NB4 (cell line): ENCODE measurements around the gene WFDC8.

Source experiments
- DNase-seq: peaks from one replicate; pipeline ENCODE4 v3.0.0; 2010; ENCODE audit warnings: low read depth
- H3K4me3 ChIP-seq: one replicate; pipeline ENCODE4 v1.5.1; 2011; ENCODE audit warnings: mild to moderate bottlenecking, low read depth, low read length, moderate library complexity
- MYC ChIP-seq: IDR thresholded peaks from 2 replicates; pipeline ENCODE4 v1.6.1; 2011; ENCODE audit warnings: low read depth, low read length
- POLR2A ChIP-seq: IDR thresholded peaks from 2 replicates; pipeline ENCODE4 v1.6.1; 2011; ENCODE audit warnings: mild to moderate bottlenecking; ENCODE audit not compliant: insufficient read length; ENCODE audit errors: extremely low read depth
- TF ChIP-seq, protein P1 (sequence below): IDR thresholded peaks from 2 replicates; pipeline ENCODE4 v1.6.1; 2011; ENCODE audit warnings: low read depth, low read length
- TF ChIP-seq, protein P2 (sequence below): IDR thresholded peaks from one replicate; pipeline ENCODE4 v1.5.1; 2012; ENCODE audit warnings: low read depth, low read length

WFDC8 gene

DNA sequence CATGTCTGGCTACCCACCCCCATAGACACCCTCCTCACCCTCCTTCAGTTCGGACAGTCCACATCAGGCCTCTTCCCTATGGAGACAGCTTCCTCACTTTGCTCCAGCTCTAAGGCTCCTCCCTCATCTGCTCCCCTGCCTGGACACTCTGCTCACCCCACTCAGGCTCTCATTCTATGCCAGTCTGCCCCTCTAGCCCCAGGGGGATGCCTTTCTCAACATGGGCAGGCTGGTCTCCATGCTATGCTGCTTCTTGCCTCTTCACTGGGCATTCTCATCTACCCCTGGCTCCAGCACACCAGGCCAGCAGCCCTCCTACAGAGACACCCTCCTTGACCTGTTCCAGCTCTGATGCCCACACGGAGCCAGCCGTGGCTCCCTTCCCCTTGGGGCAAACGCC lies at the start of gene WFDC8:
Gene WFDC8, minus strand, starts transcription at position 101 of the 400 bp plus-strand sequence. Its CDS starts 37 bp downstream, at position 64.
- no peak within 1 kb of the TSS for H3K4me3 ChIP-seq
- TF ChIP-seq, protein P1, sequence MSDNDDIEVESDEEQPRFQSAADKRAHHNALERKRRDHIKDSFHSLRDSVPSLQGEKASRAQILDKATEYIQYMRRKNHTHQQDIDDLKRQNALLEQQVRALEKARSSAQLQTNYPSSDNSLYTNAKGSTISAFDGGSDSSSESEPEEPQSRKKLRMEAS, result no peak
- TF ChIP-seq MYC (no peak), POLR2A (no peak)
- TF ChIP-seq, protein P2, sequence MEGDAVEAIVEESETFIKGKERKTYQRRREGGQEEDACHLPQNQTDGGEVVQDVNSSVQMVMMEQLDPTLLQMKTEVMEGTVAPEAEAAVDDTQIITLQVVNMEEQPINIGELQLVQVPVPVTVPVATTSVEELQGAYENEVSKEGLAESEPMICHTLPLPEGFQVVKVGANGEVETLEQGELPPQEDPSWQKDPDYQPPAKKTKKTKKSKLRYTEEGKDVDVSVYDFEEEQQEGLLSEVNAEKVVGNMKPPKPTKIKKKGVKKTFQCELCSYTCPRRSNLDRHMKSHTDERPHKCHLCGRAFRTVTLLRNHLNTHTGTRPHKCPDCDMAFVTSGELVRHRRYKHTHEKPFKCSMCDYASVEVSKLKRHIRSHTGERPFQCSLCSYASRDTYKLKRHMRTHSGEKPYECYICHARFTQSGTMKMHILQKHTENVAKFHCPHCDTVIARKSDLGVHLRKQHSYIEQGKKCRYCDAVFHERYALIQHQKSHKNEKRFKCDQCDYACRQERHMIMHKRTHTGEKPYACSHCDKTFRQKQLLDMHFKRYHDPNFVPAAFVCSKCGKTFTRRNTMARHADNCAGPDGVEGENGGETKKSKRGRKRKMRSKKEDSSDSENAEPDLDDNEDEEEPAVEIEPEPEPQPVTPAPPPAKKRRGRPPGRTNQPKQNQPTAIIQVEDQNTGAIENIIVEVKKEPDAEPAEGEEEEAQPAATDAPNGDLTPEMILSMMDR, result no peak
- no peak for DNase-seq

DNA sequence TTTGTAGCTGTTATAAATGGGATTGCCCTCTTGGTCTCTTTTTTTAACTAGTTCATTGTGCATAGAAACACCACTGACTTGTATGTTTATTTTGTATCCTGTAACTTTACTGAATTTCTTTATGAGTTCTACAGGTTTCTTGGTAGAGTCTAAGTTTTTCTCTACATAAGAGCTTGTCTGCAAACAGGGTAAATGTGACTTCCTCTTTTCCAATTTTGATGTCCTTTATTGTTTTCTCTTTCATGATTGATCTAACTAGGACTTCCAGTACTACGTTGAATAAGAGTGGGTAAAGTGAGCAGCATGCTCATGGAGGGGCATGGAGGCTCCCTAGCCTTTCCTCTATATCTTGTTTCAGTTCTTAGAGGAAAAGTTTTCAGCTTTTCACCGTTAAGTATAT lies 47.5 kb upstream of the WFDC8 start:
- H3K4me3 ChIP-seq, result no peak overlapping the region
- TF ChIP-seq, protein P1, result no peak
- no peak for TF ChIP-seq MYC
- TF ChIP-seq, protein P2, result no peak
- TF ChIP-seq POLR2A, result no peak
- DNase-seq, result peak; percentile 21

DNA sequence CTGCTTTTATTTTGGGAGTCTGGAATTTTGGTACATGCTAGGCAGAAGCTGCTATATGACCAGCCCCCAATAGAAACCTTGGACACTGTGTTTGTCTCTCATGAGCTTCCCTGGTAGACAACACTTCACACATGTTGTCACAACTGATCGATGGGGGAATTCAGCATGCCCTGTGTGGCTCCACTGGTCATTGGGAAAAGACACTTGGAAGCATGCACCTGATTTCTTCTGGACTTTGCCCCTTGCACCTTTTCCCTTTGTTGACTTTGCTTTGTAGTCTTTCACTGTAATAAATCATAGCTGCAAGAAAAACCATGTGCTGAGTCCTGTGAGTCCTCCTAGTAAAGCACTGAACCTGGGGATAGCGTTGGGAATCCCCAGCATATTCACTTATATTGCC lies 42.5 kb upstream of the WFDC8 start:
- H3K4me3 ChIP-seq, result no peak overlapping the region
- TF ChIP-seq, protein P2, result no peak
- TF ChIP-seq POLR2A (no peak), MYC (no peak)
- TF ChIP-seq, protein P1, result no peak
- DNase-seq, result no peak

DNA sequence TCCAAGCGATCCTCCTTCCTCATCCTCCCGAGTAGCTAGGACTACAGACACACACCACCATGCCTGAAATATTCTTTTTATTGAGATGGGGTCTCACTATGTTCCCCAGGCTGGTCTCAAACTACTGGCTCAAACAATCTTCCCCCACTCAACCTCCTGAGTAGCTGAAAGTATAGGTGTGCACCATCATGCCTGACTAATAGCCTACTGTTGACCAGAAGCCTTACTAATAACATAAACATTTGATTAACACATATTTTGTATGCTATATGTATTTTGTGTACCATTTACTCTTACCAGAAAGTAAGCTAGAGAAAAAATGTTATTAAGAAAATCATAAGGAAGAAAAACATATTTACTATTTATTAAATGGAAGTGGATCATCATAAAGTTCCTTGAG lies 38.5 kb upstream of the WFDC8 start:
- no peak overlapping the region for H3K4me3 ChIP-seq
- TF ChIP-seq, protein P1, result no peak
- TF ChIP-seq, protein P2, result no peak
- TF ChIP-seq POLR2A (no peak), MYC (no peak)
- DNase-seq, result no peak

DNA sequence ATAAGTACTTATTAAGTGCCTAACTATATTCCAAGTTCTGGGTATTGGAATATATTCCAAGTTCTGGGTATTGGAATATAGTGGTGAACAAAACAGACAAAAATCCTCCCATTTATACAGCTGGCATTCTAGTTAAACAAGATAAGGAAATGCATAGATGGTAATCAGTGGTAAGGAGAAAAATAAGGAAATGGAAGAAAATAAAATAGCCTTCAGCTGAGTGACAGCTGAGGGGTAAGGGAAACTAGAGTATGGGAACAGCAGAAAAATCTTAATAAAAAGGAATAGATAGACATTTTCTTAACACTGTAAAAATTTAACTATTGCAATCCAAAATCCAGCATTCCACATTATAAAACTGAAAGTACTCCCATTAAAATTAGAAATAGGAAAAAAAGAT lies 33.2 kb upstream of the WFDC8 start:
- DNase-seq, result peak; percentile 17
- H3K4me3 ChIP-seq, result no peak overlapping the region
- TF ChIP-seq, protein P1, result no peak
- no peak for TF ChIP-seq POLR2A

DNA sequence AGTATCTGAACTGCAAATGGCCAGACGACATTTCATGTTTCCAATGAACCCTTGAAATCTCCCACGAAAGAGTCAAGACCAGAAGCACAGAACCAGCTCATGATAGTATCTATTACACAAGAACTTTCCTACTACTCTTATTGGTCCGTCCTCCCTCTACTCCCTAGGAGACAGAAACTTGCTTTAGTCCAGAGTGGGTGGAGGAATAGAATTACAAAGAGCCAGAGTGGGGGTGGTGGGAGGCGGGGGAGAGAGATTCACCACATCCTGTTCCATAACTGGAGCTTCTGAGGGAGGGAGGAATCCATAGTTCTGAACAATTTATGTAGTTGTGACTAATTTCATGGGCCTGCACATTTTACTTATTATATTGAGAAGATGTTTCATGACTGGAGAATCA lies 32.0 kb upstream of the WFDC8 start:
- no peak for TF ChIP-seq MYC
- TF ChIP-seq, protein P1, result peak; percentile 14; the same call in 1 of the 2 replicates
- DNase-seq, result peak; percentile 96
- no peak overlapping the region for H3K4me3 ChIP-seq

DNA sequence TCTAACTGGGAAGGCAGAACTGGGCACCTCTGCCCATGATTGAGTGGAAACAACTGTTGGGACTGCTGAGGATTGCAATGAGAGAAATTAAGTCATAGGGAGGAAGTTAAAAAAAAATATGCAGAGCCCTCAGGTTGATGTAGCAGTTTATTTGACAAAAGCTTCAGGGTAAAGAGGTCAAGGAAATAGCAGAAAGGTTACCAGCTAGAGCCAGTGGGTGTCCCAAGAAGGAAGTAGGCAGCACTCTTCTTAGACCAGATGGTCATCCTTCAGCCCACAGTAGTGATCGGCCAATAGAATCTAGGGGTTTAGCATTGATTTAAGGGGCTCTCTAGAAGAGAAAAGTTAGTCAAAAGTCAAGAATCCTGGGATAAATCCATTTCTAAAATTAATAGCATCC lies 28.7 kb upstream of the WFDC8 start:
- no peak overlapping the region for H3K4me3 ChIP-seq
- no peak for DNase-seq
- TF ChIP-seq, protein P2, result no peak
- no peak for TF ChIP-seq MYC
